GM18505 (cell line): ENCODE data around the gene IQCF6.
"Not testable (repeated sequence)": the region's sequence is repeated elsewhere in the genome, so short reads cannot be mapped to it uniquely, and the experiment has no call there.

Experiments used
- ATAC-seq: cut with Tn5 transposase; IDR thresholded peaks from one replicate; pipeline ENCODE4 v1.9.1; 2021; ENCODE audit not compliant: unreplicated experiment
- POLR2A ChIP-seq: IDR thresholded peaks from 4 replicates; pipeline ENCODE4 v1.6.1; 2011; ENCODE audit warnings: borderline replicate concordance; ENCODE audit not compliant: insufficient read depth, insufficient read length; ENCODE audit errors: extremely low read depth

The IQCF6 gene

GRCh38 chr3:51794206-51794605 lies 15.2 kb upstream of the IQCF6 start:
- no peak for TF ChIP-seq POLR2A
- no peak for ATAC-seq

GRCh38 chr3:51792206-51792605 lies 13.2 kb upstream of the IQCF6 start:
- TF ChIP-seq POLR2A: no peak
- no peak for ATAC-seq

GRCh38 chr3:51789437-51789836 lies 10.4 kb upstream of the IQCF6 start:
- ATAC-seq: no peak
- TF ChIP-seq POLR2A: no peak

GRCh38 chr3:51787576-51787975 lies 8.5 kb upstream of the IQCF6 start:
- ATAC-seq: not testable (repeated sequence)

- no peak for ATAC-seq
- TF ChIP-seq POLR2A: no peak
Observed at GRCh38 chr3:51786267-51786666, 7.2 kb upstream of the IQCF6 start.

- TF ChIP-seq POLR2A: no peak
- no peak for ATAC-seq
Observed at GRCh38 chr3:51778554-51778953, 483 bp downstream of the IQCF6 start.

- TF ChIP-seq POLR2A: no peak
- no peak for ATAC-seq
Observed at GRCh38 chr3:51777985-51778384, 1.1 kb downstream of the IQCF6 start.

- ATAC-seq: no peak
- no peak for TF ChIP-seq POLR2A
Observed at GRCh38 chr3:51773529-51774056, 5.4 kb downstream of the IQCF6 start.

GRCh38 chr3:51759203-51759602 lies 19.8 kb downstream of the IQCF6 start:
- no peak for ATAC-seq
- no peak for TF ChIP-seq POLR2A

GRCh38 chr3:51753763-51754750 lies 25.0 kb downstream of the IQCF6 start:
- ATAC-seq: not testable (repeated sequence)

GRCh38 chr3:51751287-51751686 lies 27.8 kb downstream of the IQCF6 start:
- ATAC-seq: no peak
- no peak for TF ChIP-seq POLR2A

- no peak for TF ChIP-seq POLR2A
- ATAC-seq: no peak
Observed at GRCh38 chr3:51750878-51751277, 28.2 kb downstream of the IQCF6 start.

- no peak for TF ChIP-seq POLR2A
- ATAC-seq: no peak
Observed at GRCh38 chr3:51748327-51748726, 30.7 kb downstream of the IQCF6 start.

GRCh38 chr3:51747840-51748239 lies 31.2 kb downstream of the IQCF6 start:
- no peak for TF ChIP-seq POLR2A
- ATAC-seq: no peak

GRCh38 chr3:51742978-51743377 lies 36.1 kb downstream of the IQCF6 start:
- ATAC-seq: not testable (repeated sequence)

- ATAC-seq: not testable (repeated sequence)
Observed at GRCh38 chr3:51742320-51742719, 36.7 kb downstream of the IQCF6 start.
